Thymus (tissue), 11 donors: ENCODE results near the gene VILL. TPM values are rescaled to one million over a fixed set of nuclear protein-coding genes. Genes with fewer than 3 reads are reported as not detected.

Experiments used
- DNase-seq, 9 donors: peaks; one replicate each; pipeline ENCODE4 v3.0.0-alpha.2; 2013; ENCODE audit warnings: low spot score in 9 of 9, low read depth in 6 of 9, missing footprints in 1 of 9
- H3K27ac ChIP-seq, 2 donors: one replicate each; pipeline ENCODE4 v1.5.1; 2013; ENCODE audit warnings: control low read depth in 1 of 2, low read depth in 1 of 2, low read length in 1 of 2, mild to moderate bottlenecking in 1 of 2, moderate library complexity in 1 of 2
- H3K27me3 ChIP-seq, 2 donors: one replicate each; pipeline ENCODE4 v1.5.1; 2013; ENCODE audit warnings: low read length in 1 of 2; ENCODE audit not compliant: control insufficient read depth in 2 of 2, insufficient read depth in 1 of 2
- H3K36me3 ChIP-seq, 2 donors: one replicate each; pipeline ENCODE4 v1.5.1; 2013; ENCODE audit warnings: low read length in 1 of 2, mild to moderate bottlenecking in 1 of 2, moderate library complexity in 1 of 2; ENCODE audit not compliant: control insufficient read depth in 2 of 2, insufficient read depth in 2 of 2
- H3K4me1 ChIP-seq, 2 donors: one replicate each; pipeline ENCODE4 v1.5.1; 2013; ENCODE audit warnings: low read length in 2 of 2; ENCODE audit not compliant: control insufficient read depth in 2 of 2, insufficient read depth in 2 of 2
- H3K4me3 ChIP-seq, 2 donors: one replicate each; pipeline ENCODE4 v1.5.1; 2013; ENCODE audit warnings: low read length in 2 of 2, control low read depth in 1 of 2, mild to moderate bottlenecking in 1 of 2
- H3K9me3 ChIP-seq, 2 donors: one replicate each; pipeline ENCODE4 v1.5.1; 2013; ENCODE audit warnings: low read length in 1 of 2, mild to moderate bottlenecking in 1 of 2; ENCODE audit not compliant: control insufficient read depth in 2 of 2, insufficient read depth in 1 of 2
- WGBS: extraction: QIAGEN DNeasy Blood & Tissue Kit; methylation state at CpG from one replicate; pipeline ENCODE4 v1.1.7; 2013; 5-methylcytosine and 5-hydroxymethylcytosine counted together
- polyA plus RNA-seq: library from polyadenylated mRNA; stranded (reverse); fragments of 200-250 nt; gene quantifications from one replicate; pipeline ENCODE4 v1.2.3, GENCODE V29; 2013
- total RNA-seq: library from RNA; stranded (reverse); fragments of 120-200 nt; gene quantifications from one replicate; pipeline ENCODE4 v1.2.4, GENCODE V29; 2013
- donor health status: healthy.

The VILL gene
- total and polyA plus RNA-seq, 2 donors: 13.0 to 24.5 TPM

GRCh38 chr3:38006031-38006430 lies 15.4 kb downstream of the VILL start:
- Histone ChIP-seq H3K9me3 (no peaks in the 10 kb centered on the region), H3K27ac (no peak overlapping the region), H3K4me1 (no peaks in the 10 kb centered on the region), H3K36me3 (peaks cover 65 to 67% of the 10 kb centered on the region in 2 donors), H3K4me3 (no peak overlapping the region), H3K27me3 (no peaks in the 10 kb centered on the region)
- WGBS: 98% methylated on average over 5 of the region's 5 CpGs
- DNase-seq: no peak

- no peak for DNase-seq
- no peaks in the 10 kb centered on the region for H3K4me1 ChIP-seq
- no peaks in the 10 kb centered on the region for H3K9me3 ChIP-seq
- H3K4me3 ChIP-seq: no peak overlapping the region
- H3K27me3 ChIP-seq: no peaks in the 10 kb centered on the region
- 98% methylated on average over 16 of the region's 16 CpGs for WGBS
- no peak overlapping the region for H3K27ac ChIP-seq
- H3K36me3 ChIP-seq: peaks cover 62 to 65% of the 10 kb centered on the region in 2 donors
These were observed 15.9 kb downstream of the VILL start for GRCh38 chr3:38006445-38006995.

GRCh38 chr3:38007754-38008090 lies 17.1 kb downstream of the VILL start:
- peaks cover 50 to 54% of the 10 kb centered on the region in 2 donors for H3K36me3 ChIP-seq
- H3K9me3 ChIP-seq: no peaks in the 10 kb centered on the region
- over 99% methylated on average over 7 of the region's 7 CpGs for WGBS
- no peaks in the 10 kb centered on the region for H3K4me1 ChIP-seq
- no peak for DNase-seq
- no peak overlapping the region for H3K27ac ChIP-seq
- no peak overlapping the region for H3K4me3 ChIP-seq
- H3K27me3 ChIP-seq: no peaks in the 10 kb centered on the region

GRCh38 chr3:38008191-38008701 lies 17.7 kb downstream of the VILL start:
- Histone ChIP-seq H3K9me3 (no peaks in the 10 kb centered on the region), H3K4me1 (no peaks in the 10 kb centered on the region), H3K4me3 (no peak overlapping the region), H3K27ac (no peak overlapping the region), H3K27me3 (no peaks in the 10 kb centered on the region), H3K36me3 (peaks cover 46 to 51% of the 10 kb centered on the region in 2 donors)
- DNase-seq: no peak
- WGBS: 97% methylated on average over 19 of the region's 19 CpGs

- Histone ChIP-seq H3K36me3 (peaks cover 45 to 51% of the 10 kb centered on the region in 2 donors), H3K27me3 (no peaks in the 10 kb centered on the region), H3K4me3 (no peak overlapping the region), H3K9me3 (no peaks in the 10 kb centered on the region), H3K4me1 (no peaks in the 10 kb centered on the region), H3K27ac (no peak overlapping the region)
- 95% methylated on average over 16 of the region's 16 CpGs for WGBS
- DNase-seq: no peak
These were observed 18.5 kb downstream of the VILL start for GRCh38 chr3:38008971-38009580.

GRCh38 chr3:38009807-38010591 lies 19.4 kb downstream of the VILL start:
- H3K4me1 ChIP-seq: no peaks in the 10 kb centered on the region
- H3K4me3 ChIP-seq: no peak overlapping the region
- no peak overlapping the region for H3K27ac ChIP-seq
- WGBS: 97% methylated on average over 27 of the region's 27 CpGs
- no peaks in the 10 kb centered on the region for H3K27me3 ChIP-seq
- DNase-seq: no peak
- peaks cover 36 to 48% of the 10 kb centered on the region in 2 donors for H3K36me3 ChIP-seq
- no peaks in the 10 kb centered on the region for H3K9me3 ChIP-seq

GRCh38 chr3:38011111-38011510 lies 20.5 kb downstream of the VILL start:
- no peak overlapping the region for H3K27ac ChIP-seq
- DNase-seq: no peak
- peaks cover 32 to 43% of the 10 kb centered on the region in 2 donors for H3K36me3 ChIP-seq
- WGBS: 97% methylated on average over 21 of the region's 21 CpGs
- H3K4me3 ChIP-seq: no peak overlapping the region
- no peaks in the 10 kb centered on the region for H3K27me3 ChIP-seq
- peaks cover under 1 to 5% of the 10 kb centered on the region in 2 donors for H3K9me3 ChIP-seq
- H3K4me1 ChIP-seq: no peaks in the 10 kb centered on the region

GRCh38 chr3:38015485-38015884 lies 24.9 kb downstream of the VILL start:
- H3K27me3 ChIP-seq: no peaks in the 10 kb centered on the region
- H3K4me3 ChIP-seq: no peak overlapping the region
- H3K9me3 ChIP-seq: peaks cover 4 to 12% of the 10 kb centered on the region in 2 donors
- no peaks in the 10 kb centered on the region for H3K4me1 ChIP-seq
- WGBS: 96% methylated on average over 3 of the region's 3 CpGs
- no peak for DNase-seq
- no peak overlapping the region for H3K27ac ChIP-seq
- H3K36me3 ChIP-seq: peaks cover 20 to 29% of the 10 kb centered on the region in 2 donors

GRCh38 chr3:38015984-38016383 lies 25.4 kb downstream of the VILL start:
- Histone ChIP-seq H3K27ac (no peak overlapping the region), H3K36me3 (peaks cover 20 to 29% of the 10 kb centered on the region in 2 donors), H3K4me1 (no peaks in the 10 kb centered on the region), H3K9me3 (peaks cover 4 to 12% of the 10 kb centered on the region in 2 donors), H3K27me3 (no peaks in the 10 kb centered on the region), H3K4me3 (no peak overlapping the region)
- 98% methylated on average over 3 of the region's 3 CpGs for WGBS
- no peak for DNase-seq
